ENCODE measurements around the gene FAM72C.
A peak's percentile ranks its signal among the peaks of the same experiment; 100 is the strongest.
"Not testable (repeated sequence)": the region's sequence is repeated elsewhere in the genome, so short reads cannot be mapped to it uniquely, and the experiment has no call there.

Gene FAM72C

GRCh38 chr1:143989719-143990118 lies 17.9 kb upstream of the FAM72C start:
- DNase-seq (ENCODE audit: low read depth, low spot score); in situ Hi-C loops (cut with HindIII; ENCODE audit: low sequenced_read_pairs); H3K4me3 ChIP-seq (ENCODE audit: low read depth, low read length): not testable (repeated sequence)

- H3K4me3 ChIP-seq (ENCODE audit: low read depth, low read length); DNase-seq (ENCODE audit: low read depth, low spot score); in situ Hi-C loops (cut with HindIII; ENCODE audit: low sequenced_read_pairs): not testable (repeated sequence)
These were observed 17.6 kb upstream of the FAM72C start for GRCh38 chr1:143989427-143989712.

DNA sequence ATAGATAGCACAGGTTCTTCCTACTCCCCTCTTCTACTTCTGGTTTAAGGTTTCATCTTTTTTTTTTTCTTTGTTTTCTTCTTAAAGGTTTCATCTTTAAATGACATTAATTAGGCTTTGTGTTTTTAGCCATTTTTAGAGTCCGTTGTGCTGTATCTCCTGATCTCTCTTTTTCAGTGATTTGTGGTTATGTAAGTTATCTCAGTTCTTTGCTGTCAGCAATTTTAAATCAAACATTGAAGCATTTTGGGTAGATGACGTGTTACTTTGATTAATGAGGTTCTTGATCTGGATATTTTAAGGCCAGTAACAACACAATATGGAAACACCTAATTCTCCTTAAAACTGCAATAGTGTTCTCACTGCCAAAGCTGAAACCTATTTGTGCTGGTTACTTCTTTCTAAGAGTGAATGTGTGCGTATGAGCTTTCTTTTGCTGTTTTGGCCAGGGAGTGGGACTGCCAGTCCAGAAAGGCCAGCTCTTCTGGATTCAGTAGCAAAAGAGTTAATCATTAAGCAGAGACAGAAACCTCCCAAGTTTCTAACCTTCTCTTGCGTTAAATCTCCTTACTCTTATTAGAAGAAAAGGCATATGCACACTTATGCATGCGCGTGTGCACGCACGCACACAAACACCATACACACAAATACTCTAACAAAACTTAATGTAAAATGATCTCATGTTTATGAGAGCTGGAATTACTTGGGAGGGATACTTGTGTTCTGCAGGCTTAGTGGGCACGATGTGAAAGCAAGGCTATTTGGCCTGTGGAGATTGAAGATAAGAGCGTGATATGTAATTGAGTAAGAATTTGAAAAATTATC lies 17.0 kb upstream of the FAM72C start:
- in situ Hi-C loops (cut with HindIII; ENCODE audit: low sequenced_read_pairs); DNase-seq (ENCODE audit: low read depth, low spot score); H3K4me3 ChIP-seq (ENCODE audit: low read depth, low read length): not testable (repeated sequence)

- in situ Hi-C loops (cut with HindIII; ENCODE audit: low sequenced_read_pairs); DNase-seq (ENCODE audit: low read depth, low spot score); H3K4me3 ChIP-seq (ENCODE audit: low read depth, low read length): not testable (repeated sequence)
These were observed 16.1 kb upstream of the FAM72C start for GRCh38 chr1:143987868-143988267.

GRCh38 chr1:143984721-143985473 lies 13.1 kb upstream of the FAM72C start:
- in situ Hi-C loops (cut with HindIII; ENCODE audit: low sequenced_read_pairs); DNase-seq (ENCODE audit: low read depth, low spot score): not testable (repeated sequence)

DNA sequence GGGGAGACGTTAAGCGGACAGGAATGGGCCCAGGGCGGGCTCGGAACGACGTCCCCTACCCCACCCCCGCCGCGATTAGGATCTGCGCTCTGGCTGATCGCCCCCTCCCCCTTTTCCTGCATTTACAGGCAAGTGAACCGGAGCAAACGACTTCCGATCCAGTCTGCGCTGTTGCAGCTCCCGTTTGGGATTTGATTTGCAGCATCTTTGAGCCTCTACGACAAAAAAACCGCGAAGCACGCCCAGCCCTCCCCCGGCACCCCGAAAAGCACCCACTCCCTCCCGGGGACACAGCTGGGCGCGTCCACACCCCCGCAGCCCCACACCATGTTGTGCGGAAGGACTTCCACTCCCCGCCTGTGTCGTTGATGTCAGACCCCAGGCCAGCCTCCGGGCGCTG lies 2.6 kb upstream of the FAM72C start:
- DNase-seq (ENCODE audit: low read depth, low spot score) = peak; percentile 0
- in situ Hi-C loops (cut with HindIII; ENCODE audit: low sequenced_read_pairs) = not testable (repeated sequence)
- peak overlapping the region; percentile 29 for H3K4me3 ChIP-seq (ENCODE audit: low read depth, low read length)

More at GRCh38 chr1:143984721-143985473, 13.1 kb upstream of the FAM72C start:
- not testable (repeated sequence) for H3K4me3 ChIP-seq (ENCODE audit: low read depth, low read length)

- DNase-seq (ENCODE audit: low read depth, low spot score); in situ Hi-C loops (cut with HindIII; ENCODE audit: low sequenced_read_pairs): not testable (repeated sequence)
- H3K4me3 ChIP-seq (ENCODE audit: low read depth, low read length) = peak overlapping the region; percentile 39
These were observed 2.2 kb upstream of the FAM72C start for GRCh38 chr1:143973876-143974414.

DNA sequence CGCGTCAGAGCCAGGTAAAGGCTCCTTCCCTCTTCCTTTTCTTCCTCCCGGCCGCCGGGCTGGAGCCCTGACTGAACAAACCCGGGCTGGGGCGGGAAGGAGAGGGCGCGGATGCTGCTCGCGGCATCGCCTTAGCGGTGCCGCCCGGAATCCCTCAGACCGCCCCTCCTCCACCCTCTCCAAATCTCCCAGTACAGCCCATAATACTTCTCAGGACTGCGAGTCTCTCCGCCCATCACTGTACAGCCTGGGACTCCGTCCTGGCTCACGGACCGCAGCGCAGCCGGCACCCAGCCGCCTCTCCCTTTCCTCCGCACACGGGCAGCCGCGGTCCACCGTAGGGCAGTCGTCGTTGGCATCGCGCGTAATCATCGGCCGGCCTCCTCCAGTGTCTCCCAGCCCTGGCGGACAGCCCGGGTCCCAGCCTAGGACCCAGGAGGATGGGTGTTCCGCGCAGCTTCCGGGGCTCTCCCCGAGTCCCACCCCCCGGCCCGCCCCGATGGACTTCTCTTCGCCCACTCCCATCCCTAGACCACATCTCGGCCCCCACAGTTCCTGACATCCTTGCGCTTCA lies 1.1 kb upstream of the FAM72C start:
- DNase-seq (ENCODE audit: low read depth, low spot score); in situ Hi-C loops (cut with HindIII; ENCODE audit: low sequenced_read_pairs); H3K4me3 ChIP-seq (ENCODE audit: low read depth, low read length): not testable (repeated sequence)

DNA sequence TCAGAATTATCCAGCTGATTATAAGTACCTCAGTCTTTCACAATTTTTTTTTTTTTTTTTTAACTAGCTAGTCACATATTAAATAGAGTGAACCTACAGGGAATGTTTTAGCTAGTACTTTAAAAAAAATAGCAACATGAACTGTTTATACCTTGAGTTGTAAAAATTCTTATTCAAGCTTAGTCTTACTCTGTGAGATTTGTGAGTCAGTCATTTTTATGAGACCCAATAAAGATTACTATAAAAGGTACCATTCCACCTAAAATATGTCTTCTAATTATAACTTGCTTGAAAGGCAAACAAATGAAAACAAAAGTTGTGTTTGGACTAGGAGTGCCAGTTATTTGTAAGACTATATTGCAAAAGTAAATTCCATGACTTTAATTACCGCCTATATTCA lies 5.9 kb downstream of the FAM72C start:
- DNase-seq (ENCODE audit: low read depth, low spot score); H3K4me3 ChIP-seq (ENCODE audit: low read depth, low read length); in situ Hi-C loops (cut with HindIII; ENCODE audit: low sequenced_read_pairs): not testable (repeated sequence)

GRCh38 chr1:143964294-143964693 lies 7.5 kb downstream of the FAM72C start:
- in situ Hi-C loops (cut with HindIII; ENCODE audit: low sequenced_read_pairs); DNase-seq (ENCODE audit: low read depth, low spot score); H3K4me3 ChIP-seq (ENCODE audit: low read depth, low read length): not testable (repeated sequence)

DNA sequence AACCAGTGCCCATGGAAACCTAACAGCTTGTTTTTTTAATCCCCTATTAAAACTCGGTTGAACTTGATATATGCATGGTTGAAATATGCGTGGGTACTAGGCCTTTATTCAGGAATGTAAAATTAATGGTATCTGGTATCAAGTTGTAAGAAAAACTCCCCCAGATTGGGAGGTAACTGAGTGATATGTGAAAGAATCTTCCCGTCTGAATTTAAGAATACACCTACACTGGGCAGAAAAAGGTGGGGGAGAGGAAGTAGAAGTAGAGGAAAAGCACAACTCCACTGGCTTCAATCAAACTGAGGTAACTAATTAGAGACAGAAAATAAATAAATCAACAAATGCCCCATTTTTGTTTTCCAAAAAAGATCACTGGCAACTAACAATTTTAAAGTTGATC lies 15.9 kb downstream of the FAM72C start:
- DNase-seq (ENCODE audit: low read depth, low spot score); H3K4me3 ChIP-seq (ENCODE audit: low read depth, low read length); in situ Hi-C loops (cut with HindIII; ENCODE audit: low sequenced_read_pairs): not testable (repeated sequence)

GRCh38 chr1:143952913-143953312 lies 18.9 kb downstream of the FAM72C start:
- DNase-seq (ENCODE audit: low read depth, low spot score); H3K4me3 ChIP-seq (ENCODE audit: low read depth, low read length); in situ Hi-C loops (cut with HindIII; ENCODE audit: low sequenced_read_pairs): not testable (repeated sequence)

DNA sequence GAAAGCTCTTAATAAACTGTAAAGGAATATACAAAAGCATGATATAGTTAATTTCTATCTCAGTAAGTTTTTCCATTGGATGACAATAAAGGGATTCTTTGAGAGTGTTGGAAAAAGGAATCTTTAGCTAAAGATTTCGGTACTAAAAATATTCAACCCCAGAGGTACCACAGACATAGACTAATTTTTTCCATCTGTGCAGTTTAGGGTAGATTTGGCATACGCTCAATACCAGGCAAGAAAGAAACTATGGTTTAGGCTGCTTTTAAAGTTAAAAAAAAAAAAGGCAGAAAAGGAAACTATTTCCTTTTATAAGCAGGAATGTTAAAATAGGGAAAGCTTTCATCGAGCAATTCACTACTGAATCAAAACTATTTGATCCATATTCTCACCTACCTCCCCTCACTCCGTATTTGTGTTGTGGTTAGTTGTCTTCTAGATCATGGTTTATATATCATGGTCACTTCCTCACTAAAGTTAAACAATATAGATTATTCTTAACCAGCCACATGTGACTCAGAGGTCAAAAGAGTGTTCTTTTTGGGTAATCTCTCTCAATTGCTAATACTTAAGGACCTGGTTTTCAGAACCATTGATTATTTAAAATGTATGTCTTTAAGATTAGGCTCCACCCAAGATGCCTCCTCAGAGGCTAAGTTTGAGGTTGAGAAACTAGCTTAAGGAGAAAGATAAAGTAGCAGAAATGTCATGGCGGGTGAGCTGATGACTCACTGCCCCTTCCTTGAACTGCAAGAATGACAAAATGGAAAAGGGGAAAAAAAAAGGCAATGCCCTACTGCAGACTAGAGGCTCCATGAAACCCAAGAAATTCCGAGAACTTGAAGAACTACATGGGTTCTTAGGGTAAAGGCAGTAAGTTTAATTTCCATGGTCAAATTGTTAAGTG lies 20.0 kb downstream of the FAM72C start:
- DNase-seq (ENCODE audit: low read depth, low spot score); in situ Hi-C loops (cut with HindIII; ENCODE audit: low sequenced_read_pairs); H3K4me3 ChIP-seq (ENCODE audit: low read depth, low read length): not testable (repeated sequence)

- DNase-seq (ENCODE audit: low read depth, low spot score); H3K4me3 ChIP-seq (ENCODE audit: low read depth, low read length); in situ Hi-C loops (cut with HindIII; ENCODE audit: low sequenced_read_pairs): not testable (repeated sequence)
These were observed 24.0 kb downstream of the FAM72C start for GRCh38 chr1:143947749-143948148.

GRCh38 chr1:143945253-143945652 lies 26.5 kb downstream of the FAM72C start:
- DNase-seq (ENCODE audit: low read depth, low spot score); H3K4me3 ChIP-seq (ENCODE audit: low read depth, low read length); in situ Hi-C loops (cut with HindIII; ENCODE audit: low sequenced_read_pairs): not testable (repeated sequence)

- DNase-seq (ENCODE audit: low read depth, low spot score); in situ Hi-C loops (cut with HindIII; ENCODE audit: low sequenced_read_pairs); H3K4me3 ChIP-seq (ENCODE audit: low read depth, low read length): not testable (repeated sequence)
These were observed 27.1 kb downstream of the FAM72C start for GRCh38 chr1:143944576-143945240.
